Activated B cell treated with CpG ODN at 0.5 μM for 24 hours (primary cell): Measurements from ENCODE around the gene STKLD1. TPM values are rescaled to one million over a fixed set of nuclear protein-coding genes. Genes with fewer than 3 reads are reported as not detected.

Source experiments
- ATAC-seq: fragments of 200-7000 bp; cut with Tn5 transposase; one replicate; pipeline ENCODE4 v1.10.0; 2021; ENCODE audit warnings: low read depth, mild to moderate bottlenecking, moderate library complexity
- CTCF ChIA-PET: fragments of 350-600 bp; sonication (Branson Sonifier 250); formaldehyde crosslinking; loops from one replicate; lab custom pipeline; 2021; ENCODE audit warnings: antibody characterized with exemption; lab: Charles Lee
- POLR2A ChIA-PET: fragments of 350-600 bp; sonication (Branson Sonifier 250); formaldehyde crosslinking; loops from one replicate; lab custom pipeline; 2021; ENCODE audit warnings: antibody characterized with exemption; lab: Charles Lee
- DNase-seq: peaks from one replicate; pipeline ENCODE4 v3.0.0; 2022
- H3K27ac Mint-ChIP-seq: one replicate; pipeline ENCODE4 v1.8.0; 2020; ENCODE audit warnings: mixed read lengths
- H3K27me3 Mint-ChIP-seq: one replicate; pipeline ENCODE4 v1.8.0; 2021; ENCODE audit warnings: mixed read lengths
- H3K36me3 Mint-ChIP-seq: one replicate; pipeline ENCODE4 v1.8.0; 2021; ENCODE audit warnings: low read depth, mixed read lengths
- H3K4me1 Mint-ChIP-seq: one replicate; pipeline ENCODE4 v1.8.0; 2021; ENCODE audit warnings: mixed read lengths
- H3K4me3 Mint-ChIP-seq: one replicate; pipeline ENCODE4 v1.8.0; 2020; ENCODE audit warnings: mild to moderate bottlenecking, mixed read lengths
- H3K9me3 Mint-ChIP-seq: one replicate; pipeline ENCODE4 v1.8.0; 2020; ENCODE audit warnings: mixed read lengths
- intact Hi-C: fragments of 100-400 bp; cut with micrococcal nuclease; formaldehyde crosslinking; loops from one replicate; pipeline ENCODE4 v1.15.1; 2024
- total RNA-seq: library from RNA; stranded (reverse); gene quantifications from 2 replicates; pipeline ENCODE4 v1.2.3, GENCODE V29; 2022
- TF ChIP-seq, protein P1 (sequence below): fragments of 200-600 bp; IDR thresholded peaks from one replicate; pipeline ENCODE4 v1.8.0; 2022; ENCODE audit warnings: antibody characterized with exemption, mild to moderate bottlenecking

The STKLD1 gene
- total RNA-seq, 1 donor from 2014 or later = 0.44 TPM

DNA sequence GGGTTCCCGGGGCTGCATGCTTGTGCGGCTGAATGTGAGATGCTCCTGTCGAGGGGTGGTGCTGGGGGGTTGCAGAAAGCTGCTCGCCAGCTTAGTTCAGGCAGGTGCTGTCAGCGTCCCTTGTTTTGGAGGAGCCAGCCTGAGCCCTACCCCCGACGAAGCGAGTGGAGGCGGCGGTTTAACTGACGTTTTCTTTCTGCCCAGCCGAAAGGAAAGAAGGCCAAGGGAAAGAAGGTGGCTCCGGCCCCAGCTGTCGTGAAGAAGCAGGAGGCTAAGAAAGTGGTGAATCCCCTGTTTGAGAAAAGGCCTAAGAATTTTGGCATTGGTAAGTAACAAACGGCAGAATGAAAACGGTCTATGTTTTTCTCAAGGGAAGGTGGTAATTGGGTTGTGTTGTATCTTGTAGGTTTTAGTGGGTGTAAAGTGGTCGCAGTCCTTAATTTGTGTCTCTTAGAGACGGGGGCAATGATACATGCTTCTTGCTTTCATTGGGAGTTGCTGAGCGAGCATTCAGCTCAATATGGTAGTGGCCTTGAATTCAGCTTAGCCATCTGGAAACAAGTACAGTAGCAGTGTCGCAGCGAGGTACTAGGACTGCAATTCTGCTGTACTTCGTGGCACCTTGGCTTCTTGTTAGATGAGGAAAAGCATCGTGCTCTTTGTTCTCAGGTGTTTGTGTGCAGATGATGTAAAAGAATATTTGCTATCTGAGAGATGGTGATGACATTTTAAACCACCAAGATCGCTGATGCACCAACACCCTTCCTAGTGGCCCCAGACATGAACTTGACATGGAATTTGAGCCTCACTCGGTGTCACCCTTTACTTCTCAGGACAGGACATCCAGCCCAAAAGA lies 27.2 kb upstream of the STKLD1 start:
- intact Hi-C loops = loop anchor here (1.0 to 2.0 kb wide), 5 partner anchors 7 to 137 kb away; partner anchors contain the start of genes SLC2A6, STKLD1, SURF1 and SURF2
- H3K4me1 Mint-ChIP-seq = peaks cover 48% of the 10 kb centered on the region
- TF ChIP-seq, protein P1, sequence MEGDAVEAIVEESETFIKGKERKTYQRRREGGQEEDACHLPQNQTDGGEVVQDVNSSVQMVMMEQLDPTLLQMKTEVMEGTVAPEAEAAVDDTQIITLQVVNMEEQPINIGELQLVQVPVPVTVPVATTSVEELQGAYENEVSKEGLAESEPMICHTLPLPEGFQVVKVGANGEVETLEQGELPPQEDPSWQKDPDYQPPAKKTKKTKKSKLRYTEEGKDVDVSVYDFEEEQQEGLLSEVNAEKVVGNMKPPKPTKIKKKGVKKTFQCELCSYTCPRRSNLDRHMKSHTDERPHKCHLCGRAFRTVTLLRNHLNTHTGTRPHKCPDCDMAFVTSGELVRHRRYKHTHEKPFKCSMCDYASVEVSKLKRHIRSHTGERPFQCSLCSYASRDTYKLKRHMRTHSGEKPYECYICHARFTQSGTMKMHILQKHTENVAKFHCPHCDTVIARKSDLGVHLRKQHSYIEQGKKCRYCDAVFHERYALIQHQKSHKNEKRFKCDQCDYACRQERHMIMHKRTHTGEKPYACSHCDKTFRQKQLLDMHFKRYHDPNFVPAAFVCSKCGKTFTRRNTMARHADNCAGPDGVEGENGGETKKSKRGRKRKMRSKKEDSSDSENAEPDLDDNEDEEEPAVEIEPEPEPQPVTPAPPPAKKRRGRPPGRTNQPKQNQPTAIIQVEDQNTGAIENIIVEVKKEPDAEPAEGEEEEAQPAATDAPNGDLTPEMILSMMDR = no peak
- CTCF ChIA-PET = interaction anchor here (1.0 kb wide), 1 partner anchor 30 kb away, joined by 3 read pairs; no protein-coding TSS in a partner anchor
- no peaks in the 10 kb centered on the region for H3K27me3 Mint-ChIP-seq
- no peak for DNase-seq
- H3K4me3 Mint-ChIP-seq = peak overlapping the region; percentile 99
- H3K9me3 Mint-ChIP-seq = no peaks in the 10 kb centered on the region
- no peak for ATAC-seq
- H3K27ac Mint-ChIP-seq = peak overlapping the region; percentile 96
- POLR2A ChIA-PET = interaction anchor here (0.8 to 3.9 kb wide), 12 partner anchors 7 to 319 kb away, joined by 3 to 52 read pairs (median 7); partner anchors contain the start of genes GTF3C5, STKLD1, SURF1 and SURF2
- peaks cover 86% of the 10 kb centered on the region for H3K36me3 Mint-ChIP-seq

DNA sequence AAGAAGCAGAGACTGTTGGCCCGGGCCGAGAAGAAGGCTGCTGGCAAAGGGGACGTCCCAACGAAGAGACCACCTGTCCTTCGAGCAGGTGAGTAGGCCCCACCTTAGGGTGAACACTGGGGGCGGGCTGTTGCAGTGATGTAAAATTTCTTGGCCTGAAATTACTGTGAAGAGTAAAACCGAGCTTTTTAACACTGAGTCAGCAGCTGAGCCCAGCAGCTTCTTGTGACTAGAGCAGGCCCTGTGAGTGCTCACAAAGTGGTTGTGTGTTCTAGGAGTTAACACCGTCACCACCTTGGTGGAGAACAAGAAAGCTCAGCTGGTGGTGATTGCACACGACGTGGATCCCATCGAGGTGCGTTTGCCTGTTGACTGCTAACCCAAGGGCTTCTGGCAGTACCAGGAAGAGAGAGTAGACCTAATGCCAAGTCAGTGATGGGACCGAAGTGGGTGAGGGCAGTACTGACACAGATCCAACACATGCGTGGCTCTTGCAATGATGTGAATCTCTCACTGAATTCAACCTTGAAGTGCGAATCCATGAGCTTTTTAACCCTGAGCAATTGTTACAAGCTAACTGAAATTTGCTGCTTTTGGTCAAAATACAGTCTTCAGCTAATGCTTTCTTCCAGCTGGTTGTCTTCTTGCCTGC lies 26.1 kb upstream of the STKLD1 start:
- ChIA-PET CTCF (interaction anchor here (1.4 kb wide), 1 partner anchor 9 kb away, joined by 5 read pairs; no protein-coding TSS in a partner anchor), POLR2A (interaction anchor here (0.7 kb wide), 1 partner anchor 129 kb away, joined by 3 read pairs; the partner anchor contains the start of gene SLC2A6)
- ATAC-seq (no peak), DNase-seq (no peak)
- Mint-ChIP-seq H3K4me3 (peak overlapping the region; percentile 99), H3K4me1 (peaks cover 55% of the 10 kb centered on the region), H3K27me3 (no peaks in the 10 kb centered on the region), H3K9me3 (no peaks in the 10 kb centered on the region), H3K36me3 (peaks cover 74% of the 10 kb centered on the region), H3K27ac (peak overlapping the region; percentile 96)
- intact Hi-C loops = loop anchor here (2.0 kb wide), 1 partner anchor 129 kb away; the partner anchor contains the start of gene SLC2A6
- TF ChIP-seq, protein P1 = no peak

DNA sequence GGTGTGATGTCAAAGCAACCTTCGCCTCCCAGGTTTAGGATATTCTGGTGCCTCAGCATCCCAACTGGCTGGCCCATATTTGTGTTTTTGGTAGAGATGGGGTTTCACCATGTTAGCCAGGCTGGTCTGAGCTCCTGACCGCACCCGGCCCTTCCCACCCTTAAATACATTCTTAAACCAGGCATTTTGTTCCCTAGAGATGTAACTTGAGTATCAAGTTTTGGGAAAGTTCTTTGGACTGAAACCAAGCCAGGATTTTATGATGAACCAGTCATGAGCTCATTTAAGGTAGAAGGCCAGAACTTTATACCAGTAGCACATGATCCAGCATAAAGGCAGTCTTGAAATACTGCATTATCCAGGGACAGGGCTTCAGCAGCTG lies 24.6 kb upstream of the STKLD1 start:
- H3K36me3 Mint-ChIP-seq = peaks cover 64% of the 10 kb centered on the region
- DNase-seq (no peak), ATAC-seq (no peak)
- H3K4me1 Mint-ChIP-seq = peaks cover 55% of the 10 kb centered on the region
- no peaks in the 10 kb centered on the region for H3K27me3 Mint-ChIP-seq
- ChIA-PET POLR2A (interaction anchor here (1.3 to 1.5 kb wide), 3 partner anchors 10 to 128 kb away, joined by 3 to 5 read pairs (median 3); no protein-coding TSS in a partner anchor), CTCF (interaction anchor here (1.1 kb wide), 1 partner anchor 22 kb away, joined by 3 read pairs; no protein-coding TSS in a partner anchor)
- no peak overlapping the region for H3K27ac Mint-ChIP-seq
- intact Hi-C loops = no loop called here
- TF ChIP-seq, protein P1 = no peak
- no peak overlapping the region for H3K4me3 Mint-ChIP-seq
- H3K9me3 Mint-ChIP-seq = no peaks in the 10 kb centered on the region

DNA sequence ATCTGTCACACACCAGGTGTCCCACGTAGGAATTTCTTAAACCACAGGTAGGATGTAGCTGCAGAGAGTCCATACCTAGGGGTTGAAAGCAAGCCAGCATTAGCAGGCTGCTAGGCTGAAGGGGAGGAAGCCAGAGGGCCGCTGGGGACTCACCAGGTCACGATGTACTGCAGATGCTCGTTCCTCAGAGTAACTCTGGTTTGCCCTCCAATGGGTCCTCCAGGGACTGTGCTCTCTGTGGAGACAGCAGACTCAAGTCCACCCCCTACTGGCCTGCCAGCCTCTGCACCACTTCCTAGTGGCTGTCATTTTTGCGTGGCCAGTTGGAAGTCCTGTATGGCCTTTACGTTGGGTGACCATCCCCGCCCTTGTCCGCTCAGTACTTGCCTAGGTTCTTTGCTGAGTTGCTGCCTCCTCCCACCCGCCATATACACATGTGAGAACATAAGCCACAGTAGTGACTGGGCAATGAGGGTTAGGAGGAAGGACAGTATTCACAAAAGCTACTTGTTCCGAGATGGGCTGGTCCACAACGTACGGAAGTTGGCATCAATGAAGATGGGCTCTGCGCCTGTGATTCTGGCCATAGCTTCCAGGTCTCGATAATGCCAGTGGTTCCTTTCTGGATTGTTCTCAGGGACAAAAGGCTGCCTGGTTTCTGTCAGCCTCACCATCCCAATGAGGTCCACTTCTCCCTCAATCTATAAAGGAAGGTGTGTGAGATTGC lies 24.1 kb upstream of the STKLD1 start:
- H3K27me3 Mint-ChIP-seq = no peaks in the 10 kb centered on the region
- no peak overlapping the region for H3K27ac Mint-ChIP-seq
- ChIA-PET POLR2A (interaction anchor here (0.6 to 1.5 kb wide), 4 partner anchors 11 to 128 kb away, joined by 3 to 8 read pairs (median 4); no protein-coding TSS in a partner anchor), CTCF (interaction anchor here (0.9 to 1.1 kb wide), 2 partner anchors 22 to 166 kb away, joined by 3 read pairs; no protein-coding TSS in a partner anchor)
- ATAC-seq (peak; percentile 8), DNase-seq (no peak)
- peaks cover 61% of the 10 kb centered on the region for H3K36me3 Mint-ChIP-seq
- H3K4me1 Mint-ChIP-seq = peaks cover 53% of the 10 kb centered on the region
- TF ChIP-seq, protein P1 = no peak
- no peaks in the 10 kb centered on the region for H3K9me3 Mint-ChIP-seq
- no peak overlapping the region for H3K4me3 Mint-ChIP-seq
- intact Hi-C loops = no loop called here
